ENCODE measurements around the gene PSMD9.

DNA sequence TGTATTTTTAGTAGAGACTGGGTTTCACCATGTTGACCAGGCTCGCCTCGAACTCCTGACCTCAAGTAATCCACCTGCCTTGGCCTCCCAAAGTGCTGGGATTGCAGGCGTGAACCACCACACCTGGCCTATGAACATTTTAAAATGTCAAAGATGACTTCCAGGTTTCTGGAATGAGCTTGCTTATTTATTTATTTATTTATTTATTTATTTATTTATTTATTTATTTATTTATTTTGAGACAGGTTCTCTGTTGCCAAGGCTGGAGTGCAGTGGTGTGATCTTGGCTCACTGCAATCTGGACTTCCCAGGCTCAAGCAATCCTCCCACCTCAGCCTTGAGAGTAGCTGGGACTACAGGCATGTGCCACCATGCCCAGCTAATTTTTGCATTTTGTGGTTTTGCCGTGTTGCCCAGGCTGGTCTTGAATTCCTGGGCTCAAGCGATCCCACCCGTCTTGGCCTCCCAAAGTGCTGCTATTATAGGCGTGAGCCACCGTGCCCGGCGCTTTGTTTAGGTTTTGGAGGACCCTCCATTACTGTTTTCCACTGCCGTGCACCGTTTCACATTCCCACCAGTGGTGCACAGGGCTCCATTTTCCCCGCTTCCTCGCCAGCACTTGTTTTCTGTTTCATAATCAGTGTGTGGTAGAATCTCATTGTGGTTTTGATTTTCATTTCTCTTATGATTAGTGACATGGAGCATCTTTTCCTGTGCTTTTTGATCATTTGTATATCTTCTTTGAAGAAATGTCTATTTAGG lies 23.4 kb downstream of the PSMD9 start:
- TF ChIP-seq, protein P1, sequence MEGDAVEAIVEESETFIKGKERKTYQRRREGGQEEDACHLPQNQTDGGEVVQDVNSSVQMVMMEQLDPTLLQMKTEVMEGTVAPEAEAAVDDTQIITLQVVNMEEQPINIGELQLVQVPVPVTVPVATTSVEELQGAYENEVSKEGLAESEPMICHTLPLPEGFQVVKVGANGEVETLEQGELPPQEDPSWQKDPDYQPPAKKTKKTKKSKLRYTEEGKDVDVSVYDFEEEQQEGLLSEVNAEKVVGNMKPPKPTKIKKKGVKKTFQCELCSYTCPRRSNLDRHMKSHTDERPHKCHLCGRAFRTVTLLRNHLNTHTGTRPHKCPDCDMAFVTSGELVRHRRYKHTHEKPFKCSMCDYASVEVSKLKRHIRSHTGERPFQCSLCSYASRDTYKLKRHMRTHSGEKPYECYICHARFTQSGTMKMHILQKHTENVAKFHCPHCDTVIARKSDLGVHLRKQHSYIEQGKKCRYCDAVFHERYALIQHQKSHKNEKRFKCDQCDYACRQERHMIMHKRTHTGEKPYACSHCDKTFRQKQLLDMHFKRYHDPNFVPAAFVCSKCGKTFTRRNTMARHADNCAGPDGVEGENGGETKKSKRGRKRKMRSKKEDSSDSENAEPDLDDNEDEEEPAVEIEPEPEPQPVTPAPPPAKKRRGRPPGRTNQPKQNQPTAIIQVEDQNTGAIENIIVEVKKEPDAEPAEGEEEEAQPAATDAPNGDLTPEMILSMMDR (optimal IDR thresholded peaks at IDR 0.05 in 1 of 3, IDR thresholded peaks at IDR 0.05 in 1 of 3, conservative IDR thresholded peaks at IDR 0.05 in 1 of 3; ENCODE audit: extremely low read depth in 1 of 3, insufficient read depth in 2 of 3, low read length in 3 of 3) = no peak
- TF ChIP-seq EZH2 (IDR thresholded peaks at IDR 0.05; ENCODE audit: low read length) = no peak
